Stimulated activated CD4-positive, alpha-beta T cell treated with anti-CD3 and anti-CD28 coated beads, Interleukin-1b, Interleukin-23, amount 100 ng/mL, for 4 hours (primary cell): ENCODE measurements around the gene ABCA1.
"Not testable (repeated sequence)": the region's sequence is repeated elsewhere in the genome, so short reads cannot be mapped to it uniquely, and the experiment has no call there.

Experiments
- DNase-seq, 2 donors: peaks; one replicate each; pipeline ENCODE4 v3.0.0-alpha.2; 2020; ENCODE audit warnings: low read depth in 2 of 2

ABCA1 gene

DNA sequence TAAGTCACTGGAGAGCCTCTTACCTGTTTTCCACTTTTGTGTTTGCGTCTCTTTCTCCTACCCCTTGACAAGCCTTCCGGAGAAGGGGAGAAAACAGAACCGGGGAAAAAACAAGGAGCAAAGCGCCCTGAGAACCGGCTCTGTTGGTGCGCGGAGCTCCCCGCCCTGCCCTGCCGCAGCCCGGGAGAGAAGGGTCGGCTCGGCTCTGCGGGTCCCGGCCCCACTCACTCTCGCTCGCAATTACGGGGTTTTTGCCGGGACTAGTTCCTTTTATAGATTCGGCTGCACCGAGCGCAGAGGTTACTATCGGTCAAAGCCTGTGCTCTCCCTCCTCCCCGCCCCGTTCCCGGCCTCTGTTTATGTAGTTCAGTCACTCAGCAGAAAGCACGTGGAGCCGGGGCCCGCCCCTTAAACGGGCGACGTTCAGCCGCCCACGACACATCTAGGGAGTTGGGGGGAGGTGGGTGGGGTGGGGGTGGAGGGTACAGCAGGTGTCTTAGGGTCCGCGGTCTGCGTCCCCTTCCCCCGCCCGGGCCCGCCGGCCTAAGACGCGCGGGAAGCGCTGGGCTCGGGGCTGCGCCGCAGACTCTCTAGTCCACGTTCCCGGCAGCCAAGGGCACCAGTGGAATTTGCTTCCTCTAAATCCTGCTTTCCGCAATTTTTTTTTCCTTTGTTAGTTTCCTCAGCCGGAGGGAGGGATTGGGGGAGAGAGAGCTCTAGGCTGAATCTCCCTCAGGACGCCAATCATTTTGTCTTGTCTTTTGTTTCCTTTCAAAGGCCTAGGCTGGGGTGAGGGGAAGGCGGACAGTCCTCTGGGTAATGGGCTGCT is at the start of gene ABCA1:
Gene ABCA1, minus strand, starts transcription at position 244 of the 829 bp plus-strand sequence. CDS start 24,476 bp downstream, outside the sequence.
- peak; percentile 44 to 57 for DNase-seq

DNA sequence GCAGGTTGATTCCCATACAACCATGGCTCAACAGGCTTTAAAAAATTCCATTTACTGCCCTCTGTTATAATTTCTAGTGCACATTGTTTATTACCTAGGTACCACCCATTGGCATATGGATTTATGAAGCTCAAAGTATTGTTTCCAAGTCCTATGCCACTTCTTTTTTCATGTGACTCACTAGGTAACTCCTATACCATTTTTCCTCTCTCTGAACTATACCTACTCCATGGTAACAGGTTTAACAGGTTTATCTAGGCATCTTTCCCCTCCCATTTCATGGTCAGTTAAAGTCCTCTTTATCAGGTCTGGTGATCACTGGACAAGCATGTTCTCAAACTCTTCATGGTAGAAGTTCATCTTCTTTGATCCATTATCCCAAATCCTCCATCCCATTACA is 49.6 kb upstream of the ABCA1 start:
- no peak for DNase-seq

DNA sequence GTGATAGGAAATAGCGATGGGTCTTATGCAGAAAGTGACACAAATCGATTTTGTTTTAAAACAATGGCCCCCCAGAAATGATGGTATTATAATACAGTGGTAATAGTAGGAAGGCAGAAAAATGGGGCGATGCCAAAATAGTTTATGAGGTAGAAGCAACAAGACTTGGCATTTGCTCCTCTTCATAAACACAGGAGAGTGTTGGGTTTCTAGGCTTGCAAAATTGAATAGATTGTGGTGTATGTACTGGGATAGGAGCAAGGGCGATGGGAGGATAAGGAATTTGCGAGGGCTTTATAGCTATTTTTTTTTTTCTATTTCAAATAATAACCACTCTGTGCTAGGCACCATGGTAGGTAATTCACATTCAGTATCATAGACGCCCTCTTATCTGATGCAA is 49.2 kb upstream of the ABCA1 start:
- DNase-seq, result no peak

DNA sequence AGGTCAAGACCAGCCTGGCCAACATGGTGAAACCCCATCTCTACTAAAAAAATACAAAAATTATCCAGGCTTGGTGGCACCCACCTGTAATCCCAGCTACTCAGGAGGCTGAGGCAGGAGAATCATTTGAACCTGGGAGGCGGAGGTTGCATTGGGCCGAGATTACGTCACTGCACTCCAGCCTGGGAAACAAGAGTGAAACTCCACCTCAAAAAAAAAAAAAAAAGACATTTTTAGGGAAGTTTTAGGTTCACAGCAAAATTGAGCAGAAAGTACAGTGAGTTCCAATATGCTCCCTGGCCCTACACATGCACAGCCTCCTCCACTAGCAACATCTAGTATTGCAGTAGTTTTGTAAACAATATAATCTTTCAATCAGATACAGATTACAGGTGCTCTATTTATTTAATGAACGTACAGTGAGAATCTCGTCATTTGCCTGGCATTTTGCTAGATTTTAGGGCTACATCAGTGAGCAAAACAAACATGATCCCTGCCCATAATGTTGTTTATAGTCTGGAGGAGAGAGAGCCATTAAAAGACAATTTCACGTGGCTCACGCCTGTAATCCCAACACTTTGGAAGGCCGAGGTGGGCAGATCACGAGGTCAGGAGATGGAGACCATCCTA is 48.1 kb upstream of the ABCA1 start:
- not testable (repeated sequence) for DNase-seq

- no peak for DNase-seq
Observed at GRCh38 chr9:104974053-104974962, 46.4 kb upstream of the ABCA1 start.

GRCh38 chr9:104972242-104972866 is 44.4 kb upstream of the ABCA1 start:
- no peak for DNase-seq

- no peak for DNase-seq
Observed at GRCh38 chr9:104971511-104971910, 43.6 kb upstream of the ABCA1 start.

GRCh38 chr9:104970271-104970987 is 42.5 kb upstream of the ABCA1 start:
- DNase-seq, result no peak

DNA sequence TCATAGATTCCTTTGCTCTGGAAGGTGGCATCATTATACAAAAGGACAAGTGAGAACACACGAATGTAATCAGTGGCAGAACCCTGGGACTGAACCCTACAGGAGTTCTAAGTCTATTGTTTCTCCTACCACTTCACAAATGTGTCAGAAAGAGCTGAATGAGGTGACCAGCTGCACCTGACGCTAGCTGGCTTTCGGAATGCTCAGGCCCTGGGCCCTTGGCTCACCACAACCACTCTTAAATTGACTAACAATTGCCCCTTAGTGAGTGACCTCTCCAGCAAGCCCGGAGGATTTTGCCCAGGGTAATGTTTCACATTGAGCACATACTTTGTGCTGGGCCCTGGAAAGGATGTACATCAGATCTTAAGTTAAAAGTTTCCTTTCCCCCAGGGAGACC is 41.2 kb upstream of the ABCA1 start:
- no peak for DNase-seq

- DNase-seq, result peak; percentile 78 to 83
Observed at GRCh38 chr9:104968025-104968982, 40.3 kb upstream of the ABCA1 start.

GRCh38 chr9:104963076-104963475 is 35.1 kb upstream of the ABCA1 start:
- DNase-seq, result no peak

DNA sequence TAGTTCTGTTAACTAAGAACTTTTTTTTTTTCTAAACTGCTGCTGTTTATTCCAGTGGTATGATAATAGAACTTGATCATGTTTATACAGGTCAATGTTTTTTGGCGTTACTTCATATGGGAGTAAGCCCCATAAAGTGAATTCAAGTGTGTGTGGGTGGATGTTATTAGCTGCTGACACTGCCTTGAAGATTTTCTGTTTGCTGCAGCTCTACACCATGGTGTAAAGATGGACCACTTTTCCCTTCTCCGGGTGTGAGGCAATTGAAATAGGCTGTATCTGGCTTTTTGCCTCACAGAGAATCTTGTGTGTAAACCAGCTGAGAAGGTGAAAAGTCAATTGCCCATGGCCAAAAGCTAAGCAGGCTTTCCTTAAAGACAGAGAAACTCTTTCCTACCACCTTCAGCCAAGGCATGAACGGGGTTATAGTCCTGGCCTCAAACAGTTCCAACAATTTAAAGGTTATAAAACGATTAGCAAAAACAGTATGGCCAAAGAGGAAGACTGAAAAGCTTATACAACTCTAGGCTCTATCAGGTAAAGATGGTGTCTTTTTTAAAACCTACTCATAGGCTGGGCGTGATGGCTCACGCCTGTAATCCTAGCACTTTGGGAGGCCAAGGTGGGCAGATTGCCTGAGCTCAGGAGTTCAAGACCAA is 33.9 kb upstream of the ABCA1 start:
- DNase-seq, result no peak

DNA sequence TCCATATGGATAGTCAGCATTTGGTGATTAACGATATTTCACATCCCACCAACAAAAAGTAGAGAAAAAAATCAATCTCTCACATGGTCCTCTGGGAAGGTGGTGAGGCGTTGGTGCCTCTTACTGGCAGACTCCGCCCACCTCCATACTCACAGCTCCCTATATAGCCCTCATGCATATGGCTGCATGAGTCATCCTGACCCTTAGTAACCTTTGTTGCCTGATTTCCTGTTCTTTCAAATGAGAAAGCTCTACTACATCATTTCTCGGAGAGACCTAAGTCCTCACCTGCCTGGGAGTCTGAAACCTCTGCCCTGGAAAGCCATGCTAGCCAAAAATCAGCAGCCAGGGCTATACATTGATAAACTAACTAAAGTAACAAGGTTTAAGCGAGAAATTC is 33.3 kb upstream of the ABCA1 start:
- peak; percentile 15 to 28 for DNase-seq

- no peak for DNase-seq
Observed at GRCh38 chr9:104960662-104961061, 32.7 kb upstream of the ABCA1 start.

DNA sequence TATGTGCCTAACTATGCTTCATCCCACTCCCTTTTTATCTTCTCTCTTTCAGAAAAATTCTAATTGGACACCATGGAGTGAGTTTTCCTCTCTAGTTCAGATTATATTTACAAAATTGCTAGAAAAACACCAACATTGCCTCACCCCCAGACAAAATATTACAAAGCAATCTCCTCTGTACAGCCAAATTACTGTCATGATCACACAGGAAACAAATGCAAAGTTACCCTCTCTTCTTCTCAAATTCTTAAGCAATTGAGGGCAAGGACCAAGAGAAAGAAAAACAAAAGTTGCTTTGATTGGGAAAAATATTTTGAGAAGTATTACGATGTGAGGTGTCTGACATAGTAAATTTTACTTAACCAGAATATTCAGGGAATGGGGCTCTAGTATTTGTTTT is 30.8 kb upstream of the ABCA1 start:
- DNase-seq, result no peak

DNA sequence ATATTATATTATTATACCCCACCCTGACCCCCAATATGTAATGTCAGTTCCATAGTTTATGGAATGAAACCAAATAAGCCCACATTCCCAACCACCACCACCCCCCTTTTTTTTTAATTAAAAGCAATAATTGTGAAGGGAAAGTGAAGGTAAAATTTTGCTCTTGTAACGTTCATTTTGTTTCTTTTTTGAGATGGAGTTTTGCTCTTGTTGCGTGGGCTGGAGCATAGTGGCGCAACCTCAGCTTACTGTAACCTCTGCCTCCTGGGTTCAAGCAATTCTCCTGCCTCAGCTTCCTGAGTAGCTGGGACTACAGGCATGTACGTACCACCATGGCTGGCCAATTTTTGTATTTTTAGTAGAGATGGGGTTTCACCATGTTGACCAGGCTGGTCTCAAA is 30.1 kb upstream of the ABCA1 start:
- not testable (repeated sequence) for DNase-seq

GRCh38 chr9:104951487-104951886 is 23.5 kb upstream of the ABCA1 start:
- no peak for DNase-seq

GRCh38 chr9:104950838-104951237 is 22.9 kb upstream of the ABCA1 start:
- no peak for DNase-seq

DNA sequence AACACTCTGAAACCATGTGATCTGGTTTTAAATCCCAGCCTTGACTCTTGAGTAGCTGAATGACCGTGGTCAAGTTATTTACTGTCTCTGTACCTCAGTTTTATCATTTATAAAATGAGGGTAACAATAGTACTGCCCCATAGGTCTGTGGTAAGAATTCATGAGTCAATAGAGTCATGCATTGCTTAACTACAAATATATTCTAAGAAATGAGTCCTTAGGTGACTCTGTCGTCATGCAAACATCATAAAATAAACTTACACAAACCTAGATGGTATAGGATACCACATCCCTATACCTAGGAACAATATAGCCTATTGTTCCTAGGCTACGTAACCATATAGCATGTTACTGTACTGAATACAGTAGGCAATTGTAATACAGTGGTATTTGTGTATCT is 20.3 kb upstream of the ABCA1 start:
- no peak for DNase-seq
